ENCODE results near the gene CLDN14.
A peak's percentile ranks its signal among the peaks of the same experiment; 100 is the strongest.

CLDN14 gene

GRCh38 chr21:36466061-36466511 is 13.8 kb downstream of the CLDN14 start:
- DNase-seq = no peak

GRCh38 chr21:36465478-36465877 is 14.4 kb downstream of the CLDN14 start:
- no peak for DNase-seq

- no peak for DNase-seq
Measured at GRCh38 chr21:36464590-36464989, 15.3 kb downstream of the CLDN14 start.

GRCh38 chr21:36463991-36464390 is 15.9 kb downstream of the CLDN14 start:
- no peak for DNase-seq

GRCh38 chr21:36463204-36463603 is 16.7 kb downstream of the CLDN14 start:
- DNase-seq = no peak

- DNase-seq = no peak
Measured at GRCh38 chr21:36461918-36462486, 17.9 kb downstream of the CLDN14 start.

GRCh38 chr21:36461277-36461917 is 18.5 kb downstream of the CLDN14 start:
- DNase-seq = no peak

GRCh38 chr21:36460866-36461265 is 19.1 kb downstream of the CLDN14 start:
- DNase-seq = no peak

GRCh38 chr21:36459098-36459497 is 20.8 kb downstream of the CLDN14 start:
- no peak for DNase-seq

GRCh38 chr21:36456729-36457414 is 23.1 kb downstream of the CLDN14 start:
- peak; percentile 32 for DNase-seq

GRCh38 chr21:36454706-36455105 is 25.2 kb downstream of the CLDN14 start:
- no peak for DNase-seq

- no peak for DNase-seq
Measured at GRCh38 chr21:36454093-36454531, 25.8 kb downstream of the CLDN14 start.

- no peak for DNase-seq
Measured at GRCh38 chr21:36452281-36452825, 27.6 kb downstream of the CLDN14 start.

- no peak for DNase-seq
Measured at GRCh38 chr21:36451506-36451905, 28.4 kb downstream of the CLDN14 start.

- DNase-seq = no peak
Measured at GRCh38 chr21:36450511-36450910, 29.4 kb downstream of the CLDN14 start.

- no peak for DNase-seq
Measured at GRCh38 chr21:36446301-36446700, 33.6 kb downstream of the CLDN14 start.

GRCh38 chr21:36441715-36442114 is 38.2 kb downstream of the CLDN14 start:
- DNase-seq = no peak

- DNase-seq = no peak
Measured at GRCh38 chr21:36437745-36438128, 42.2 kb downstream of the CLDN14 start.

- no peak for DNase-seq
Measured at GRCh38 chr21:36436829-36437744, 42.8 kb downstream of the CLDN14 start.

- DNase-seq = no peak
Measured at GRCh38 chr21:36434144-36434543, 45.8 kb downstream of the CLDN14 start.

GRCh38 chr21:36433059-36433709 is 46.7 kb downstream of the CLDN14 start:
- no peak for DNase-seq

- DNase-seq = no peak
Measured at GRCh38 chr21:36431252-36431651, 48.7 kb downstream of the CLDN14 start.

Data from DMS153 (cell line).